ENCODE data around the gene WNT5B.

GRCh38 chr12:1598757-1599156, 30.3 kb upstream of the WNT5B start:
- TF ChIP-seq CTCF (IDR thresholded peaks at IDR 0.05): no peak
- TF ChIP-seq POLR2A (IDR thresholded peaks at IDR 0.05): no peak

All from Peyer's patch (tissue), 4 donors.